Measurements from ENCODE around the gene CHST14. TPM values are rescaled to one million over a fixed set of nuclear protein-coding genes. Genes with fewer than 3 reads are reported as not detected.

CHST14 gene
- total RNA-seq, 1 experiment from 2014 or later = 15.2 TPM

DNA sequence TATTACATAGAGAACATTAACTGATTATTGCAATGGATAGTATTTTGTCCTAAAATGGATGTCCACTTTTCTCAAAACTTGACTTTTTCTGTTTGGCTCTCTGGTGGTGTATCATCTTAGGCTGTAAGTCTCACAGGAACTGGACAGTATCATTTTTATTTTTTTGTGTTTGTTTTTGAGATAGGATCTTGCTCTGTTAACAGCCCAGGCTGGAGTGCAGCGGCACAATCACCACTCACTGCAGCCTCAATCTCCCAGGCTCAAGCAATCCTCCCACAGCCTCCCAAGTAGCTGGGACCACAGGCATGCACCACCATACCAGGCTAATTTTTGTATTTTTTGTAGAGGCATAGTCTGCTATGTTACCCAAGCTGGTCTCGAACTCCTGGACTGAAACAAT lies 13.1 kb downstream of the CHST14 start:
- H3K4me3 ChIP-seq (ENCODE audit: insufficient read depth, low read depth, low read length) = no peak overlapping the region
- no peaks in the 10 kb centered on the region; the same call in 1 of the 2 replicates for H3K27me3 ChIP-seq (ENCODE audit: control insufficient read depth, insufficient read depth, low read length)
- DNase-seq = no peak
- no peaks in the 10 kb centered on the region for H3K36me3 ChIP-seq (replicated peaks; ENCODE audit: control insufficient read depth, insufficient read depth, low read length)

DNA sequence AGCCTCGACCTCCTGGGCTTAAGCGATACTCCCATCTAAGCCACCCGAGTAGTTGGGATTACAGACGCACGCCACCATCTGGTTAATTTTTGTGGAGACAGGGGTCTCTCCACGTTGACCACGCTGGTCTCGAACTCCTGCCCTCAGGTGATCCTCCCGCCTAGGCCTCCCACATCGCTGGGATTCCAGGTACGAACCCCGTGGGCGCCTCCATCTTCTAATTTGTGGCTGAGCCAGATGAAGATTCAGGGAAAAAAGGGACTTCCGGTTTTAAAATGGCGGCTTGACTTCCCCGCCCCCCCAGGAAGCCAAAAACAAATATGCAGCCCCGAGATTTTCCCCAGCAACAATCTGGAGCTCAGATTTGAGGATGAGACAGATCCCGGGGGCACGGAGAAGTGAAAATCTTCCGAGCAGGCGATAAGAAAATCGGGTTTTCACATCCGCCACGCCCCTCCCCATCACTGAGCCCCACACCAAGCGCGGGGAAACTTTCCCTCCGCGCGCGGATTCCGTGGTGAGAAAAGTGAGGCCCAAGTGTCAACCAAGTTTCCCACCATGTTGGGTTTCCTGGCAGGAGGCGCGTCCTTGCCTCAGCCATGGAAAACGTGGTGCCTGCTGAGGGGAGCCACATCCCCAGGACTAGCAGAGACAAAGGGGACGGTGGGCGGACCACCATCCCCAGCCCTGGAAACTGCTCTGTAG lies 15.4 kb downstream of the CHST14 start:
- DNase-seq = no peak
- H3K4me3 ChIP-seq (ENCODE audit: insufficient read depth, low read depth, low read length) = no peak overlapping the region
- no peaks in the 10 kb centered on the region for H3K36me3 ChIP-seq (replicated peaks; ENCODE audit: control insufficient read depth, insufficient read depth, low read length)
- H3K27me3 ChIP-seq (ENCODE audit: control insufficient read depth, insufficient read depth, low read length) = no peaks in the 10 kb centered on the region; the same call in 1 of the 2 replicates

DNA sequence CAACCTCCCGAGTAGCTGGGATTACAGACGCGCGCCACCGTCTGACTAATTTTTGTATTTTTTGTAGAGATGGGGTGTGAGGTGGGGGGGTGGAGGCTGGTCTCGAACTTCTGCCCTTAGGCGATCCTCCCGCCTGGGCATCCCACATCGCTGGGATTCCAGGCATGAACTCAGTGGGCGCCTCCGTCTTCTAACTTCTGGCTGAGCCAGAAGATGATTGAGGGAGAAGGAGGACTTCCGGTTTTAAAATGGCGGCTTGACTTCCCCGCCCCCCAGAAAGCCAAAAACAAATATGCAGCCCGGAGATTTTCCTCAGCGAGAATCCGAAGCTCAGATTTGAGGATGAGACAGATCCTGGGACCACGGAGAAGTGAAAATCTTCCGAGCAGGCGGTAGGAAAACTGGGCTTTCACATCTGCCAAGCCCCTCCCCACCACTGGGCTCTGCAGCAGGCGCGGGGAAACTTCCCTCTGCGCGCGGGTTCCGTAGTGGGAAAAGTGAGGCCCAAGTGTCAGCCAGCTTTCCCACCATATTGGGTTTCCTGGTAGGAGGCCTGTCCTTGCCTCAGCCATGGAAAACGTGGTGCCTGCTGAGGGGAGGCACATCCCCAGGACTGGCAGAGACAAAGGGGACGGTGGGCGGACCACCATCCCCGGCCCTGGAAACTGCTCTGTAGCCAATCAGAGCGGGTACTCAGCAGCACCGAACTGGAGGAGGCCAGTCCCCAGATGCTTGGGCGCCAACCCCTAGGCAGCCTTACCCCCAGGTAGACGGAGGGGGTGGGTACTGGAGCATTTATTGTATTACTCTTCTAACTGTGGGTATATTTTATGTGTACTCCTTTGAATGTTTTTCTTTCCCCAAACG lies 17.3 kb downstream of the CHST14 start:
- no peak overlapping the region for H3K4me3 ChIP-seq (ENCODE audit: insufficient read depth, low read depth, low read length)
- no peaks in the 10 kb centered on the region; the same call in 1 of the 2 replicates for H3K27me3 ChIP-seq (ENCODE audit: control insufficient read depth, insufficient read depth, low read length)
- DNase-seq = no peak
- no peaks in the 10 kb centered on the region for H3K36me3 ChIP-seq (replicated peaks; ENCODE audit: control insufficient read depth, insufficient read depth, low read length)

DNA sequence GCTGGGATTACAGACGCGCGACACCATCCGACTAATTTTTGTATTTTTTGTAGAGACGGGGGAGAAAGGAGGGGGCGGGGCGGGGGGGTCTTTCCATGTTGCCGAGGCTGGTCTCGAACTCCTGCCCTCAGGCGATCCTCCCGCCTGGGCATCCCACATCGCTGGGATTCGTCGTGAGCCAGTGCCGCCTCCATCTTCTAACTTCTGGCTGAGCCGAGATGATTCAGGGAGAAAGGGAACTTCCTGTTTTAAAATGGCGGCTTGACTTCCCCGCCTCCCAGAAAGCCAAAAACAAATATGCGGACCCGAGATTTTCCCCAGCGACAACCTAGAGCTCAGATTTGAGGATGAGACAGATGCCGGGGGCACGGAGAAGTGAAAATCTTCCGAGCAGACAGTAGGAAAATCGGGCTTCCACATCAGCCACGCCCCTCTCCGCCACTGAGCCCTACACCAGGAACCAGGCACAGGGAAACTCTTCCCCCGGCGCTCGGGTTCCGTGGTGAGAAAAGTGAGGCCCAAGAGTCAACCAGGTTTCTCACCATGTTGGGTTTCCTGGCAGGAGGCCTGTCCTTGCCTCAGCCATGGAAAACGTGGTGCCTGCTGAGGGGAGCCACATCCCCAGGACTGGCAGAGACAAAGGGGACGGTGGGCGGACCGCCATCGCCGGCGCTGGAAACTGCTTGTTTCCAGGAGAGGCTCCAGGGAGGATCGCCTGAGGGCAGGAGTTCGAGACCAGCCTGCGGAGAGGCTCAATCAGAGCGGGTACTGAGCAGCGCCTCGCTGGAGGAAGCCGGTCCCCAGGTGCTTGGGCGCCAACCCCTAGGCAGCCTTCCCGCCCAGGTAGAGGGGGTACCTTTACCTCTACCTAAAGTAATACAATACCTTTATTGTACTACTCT lies 18.7 kb downstream of the CHST14 start:
- no peaks in the 10 kb centered on the region for H3K36me3 ChIP-seq (replicated peaks; ENCODE audit: control insufficient read depth, insufficient read depth, low read length)
- H3K4me3 ChIP-seq (ENCODE audit: insufficient read depth, low read depth, low read length) = no peak overlapping the region
- no peaks in the 10 kb centered on the region; the same call in 1 of the 2 replicates for H3K27me3 ChIP-seq (ENCODE audit: control insufficient read depth, insufficient read depth, low read length)
- DNase-seq = no peak

DNA sequence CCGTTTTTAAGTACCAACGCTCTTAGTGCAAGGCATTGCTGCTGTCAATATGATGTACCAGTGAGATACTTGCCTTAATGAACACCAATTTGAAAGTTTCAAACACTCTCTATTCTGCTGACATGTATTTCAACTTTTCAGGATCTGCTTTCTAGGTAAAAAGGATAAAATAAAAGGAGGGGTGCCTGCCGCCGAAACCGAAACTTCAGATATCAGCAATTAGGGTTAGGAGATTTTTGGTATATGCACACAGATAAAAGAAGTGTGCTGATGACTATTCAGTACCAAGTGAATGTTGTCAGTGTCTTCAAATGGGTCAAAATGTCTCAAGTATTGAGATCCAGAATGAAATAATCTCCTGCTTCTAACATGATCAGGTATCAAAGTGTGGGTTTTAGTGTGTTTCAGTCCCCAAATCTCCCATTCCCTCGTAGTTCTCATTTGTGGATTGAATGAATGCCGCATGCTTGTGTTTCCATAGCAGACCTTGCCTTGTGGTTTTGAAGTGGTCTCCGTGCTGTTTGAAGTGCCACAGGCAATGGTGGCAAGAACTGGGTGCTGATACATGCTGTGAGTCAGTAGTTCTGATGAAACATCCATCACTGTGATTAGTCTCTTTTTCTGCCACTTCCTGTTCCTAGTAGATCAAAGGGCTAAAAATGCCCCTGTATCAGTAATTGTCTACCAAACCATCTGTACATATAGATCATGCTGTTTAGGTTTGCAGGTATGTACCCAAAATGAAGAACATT lies 22.5 kb downstream of the CHST14 start:
- no peaks in the 10 kb centered on the region for H3K36me3 ChIP-seq (replicated peaks; ENCODE audit: control insufficient read depth, insufficient read depth, low read length)
- no peaks in the 10 kb centered on the region for H3K27me3 ChIP-seq (ENCODE audit: control insufficient read depth, insufficient read depth, low read length)
- no peak overlapping the region for H3K4me3 ChIP-seq (ENCODE audit: insufficient read depth, low read depth, low read length)
- no peak for DNase-seq

DNA sequence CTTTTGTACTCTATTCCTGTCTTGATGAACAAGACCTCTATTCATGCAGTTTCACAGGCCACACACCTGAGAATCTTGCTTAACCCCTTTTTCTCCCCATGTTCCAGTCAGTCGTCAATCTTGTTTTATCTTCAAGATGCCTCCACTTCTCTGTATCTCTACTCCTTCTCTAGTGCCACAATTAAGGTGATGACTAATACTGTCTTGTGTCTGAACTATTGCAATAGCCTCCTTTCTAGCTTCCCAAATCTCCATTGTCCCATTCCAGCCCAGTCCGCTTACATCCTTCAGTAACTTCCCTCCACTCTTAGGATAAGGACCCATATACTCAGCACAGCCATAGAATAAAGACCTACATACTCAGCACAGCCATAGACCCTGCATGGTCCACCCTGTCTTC lies 24.7 kb downstream of the CHST14 start:
- DNase-seq = no peak
- Histone ChIP-seq H3K4me3 (ENCODE audit: insufficient read depth, low read depth, low read length) (no peak overlapping the region), H3K36me3 (replicated peaks; ENCODE audit: control insufficient read depth, insufficient read depth, low read length) (no peaks in the 10 kb centered on the region), H3K27me3 (ENCODE audit: control insufficient read depth, insufficient read depth, low read length) (no peaks in the 10 kb centered on the region)

DNA sequence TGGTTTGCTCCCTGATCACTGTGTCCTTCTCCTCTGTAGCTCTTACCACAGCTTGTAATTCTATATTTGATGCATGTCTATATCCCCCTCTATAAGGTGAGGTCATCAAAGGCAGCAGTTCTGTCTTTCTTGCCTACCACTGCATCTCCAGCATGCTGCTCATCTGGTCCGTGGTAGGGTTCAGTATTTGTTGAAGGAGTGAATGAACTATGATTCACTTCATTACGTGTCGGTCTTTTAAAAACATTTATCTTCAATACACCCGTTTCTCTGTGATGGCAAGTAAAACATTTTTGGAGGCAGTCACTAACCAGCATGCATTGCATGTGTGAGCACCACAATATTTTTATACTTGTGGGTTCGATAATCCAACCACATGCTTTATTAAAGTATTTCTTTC lies 27.6 kb downstream of the CHST14 start:
- no peak for DNase-seq
- Histone ChIP-seq H3K36me3 (replicated peaks; ENCODE audit: control insufficient read depth, insufficient read depth, low read length) (no peaks in the 10 kb centered on the region), H3K4me3 (ENCODE audit: insufficient read depth, low read depth, low read length) (no peak overlapping the region), H3K27me3 (ENCODE audit: control insufficient read depth, insufficient read depth, low read length) (no peaks in the 10 kb centered on the region)

DNA sequence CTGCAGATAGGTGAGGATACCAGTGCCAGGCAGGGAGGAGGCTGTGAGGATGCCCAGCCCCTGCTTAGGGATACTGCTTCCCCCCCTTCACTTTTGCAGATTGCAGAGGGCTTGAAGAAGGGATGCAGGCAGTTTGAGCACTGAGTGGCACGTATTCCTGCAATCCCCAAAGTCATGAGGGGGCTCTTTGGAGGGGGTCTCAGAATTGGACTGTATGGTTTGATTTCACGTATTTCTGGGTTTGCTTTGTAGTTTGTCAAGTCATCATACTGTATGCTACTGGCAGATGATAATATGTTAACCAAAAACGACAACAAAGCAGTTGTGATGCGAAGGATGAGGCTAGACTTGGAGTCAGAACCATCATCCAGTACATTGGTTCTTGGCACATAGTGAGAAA lies 28.1 kb downstream of the CHST14 start:
- no peak for DNase-seq
- no peaks in the 10 kb centered on the region for H3K27me3 ChIP-seq (ENCODE audit: control insufficient read depth, insufficient read depth, low read length)
- no peaks in the 10 kb centered on the region for H3K36me3 ChIP-seq (replicated peaks; ENCODE audit: control insufficient read depth, insufficient read depth, low read length)
- H3K4me3 ChIP-seq (ENCODE audit: insufficient read depth, low read depth, low read length) = no peak overlapping the region

DNA sequence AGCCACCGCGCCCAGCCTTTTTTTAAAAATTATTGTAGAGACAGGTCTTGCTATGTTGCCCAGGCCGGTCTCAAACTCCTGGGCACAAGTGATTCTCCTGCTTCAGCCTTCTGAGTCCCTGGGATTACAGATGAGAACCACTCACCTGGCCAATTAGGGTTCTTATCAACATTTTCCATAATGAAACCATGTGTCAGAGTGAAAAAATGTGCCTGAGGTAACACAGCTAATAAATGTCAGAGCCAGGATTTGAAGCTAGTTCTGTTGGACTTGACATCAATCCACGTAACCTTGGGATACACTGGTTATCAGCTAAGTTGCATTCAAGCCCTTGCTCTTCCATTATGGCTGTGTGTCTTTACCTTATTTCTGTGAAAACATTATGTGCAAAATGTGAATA lies 29.1 kb downstream of the CHST14 start:
- DNase-seq = no peak
- H3K36me3 ChIP-seq (replicated peaks; ENCODE audit: control insufficient read depth, insufficient read depth, low read length) = no peaks in the 10 kb centered on the region
- no peaks in the 10 kb centered on the region for H3K27me3 ChIP-seq (ENCODE audit: control insufficient read depth, insufficient read depth, low read length)
- H3K4me3 ChIP-seq (ENCODE audit: insufficient read depth, low read depth, low read length) = no peak overlapping the region

DNA sequence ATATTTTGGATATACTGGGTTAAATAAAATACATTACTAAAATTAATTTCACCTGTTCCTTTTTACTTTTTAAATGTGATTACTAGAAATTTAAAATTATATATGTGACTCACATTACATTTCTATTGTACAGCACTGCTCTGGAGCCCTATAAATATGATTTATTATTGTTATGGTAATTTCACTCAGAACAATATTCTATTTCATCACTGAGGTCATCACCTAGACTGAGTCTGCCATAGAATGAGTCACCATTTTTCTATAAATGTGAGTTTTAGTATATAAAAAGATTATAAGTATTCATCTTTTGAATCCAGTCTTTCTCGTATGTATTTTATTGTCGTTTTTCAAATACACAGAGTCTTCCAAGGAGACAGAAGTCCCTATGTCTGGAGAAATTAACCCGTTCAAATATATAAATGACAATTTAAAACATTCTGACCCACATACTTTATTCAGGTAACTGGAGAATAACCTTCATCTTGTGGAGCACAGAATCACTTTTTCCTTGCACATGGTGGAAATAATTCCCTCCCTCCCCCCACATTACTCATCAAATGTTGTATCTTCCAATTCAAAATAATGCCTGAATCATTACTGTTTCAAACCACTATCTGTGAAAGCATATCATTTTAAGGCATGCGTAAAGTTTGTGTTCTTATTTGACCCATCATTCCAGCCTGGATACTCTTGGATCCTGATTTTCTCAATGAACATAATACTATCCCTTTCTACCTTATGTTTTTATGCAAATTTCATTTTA lies 30.0 kb downstream of the CHST14 start:
- H3K36me3 ChIP-seq (replicated peaks; ENCODE audit: control insufficient read depth, insufficient read depth, low read length) = no peaks in the 10 kb centered on the region
- H3K27me3 ChIP-seq (ENCODE audit: control insufficient read depth, insufficient read depth, low read length) = no peaks in the 10 kb centered on the region
- DNase-seq = no peak
- H3K4me3 ChIP-seq (ENCODE audit: insufficient read depth, low read depth, low read length) = no peak overlapping the region

DNA sequence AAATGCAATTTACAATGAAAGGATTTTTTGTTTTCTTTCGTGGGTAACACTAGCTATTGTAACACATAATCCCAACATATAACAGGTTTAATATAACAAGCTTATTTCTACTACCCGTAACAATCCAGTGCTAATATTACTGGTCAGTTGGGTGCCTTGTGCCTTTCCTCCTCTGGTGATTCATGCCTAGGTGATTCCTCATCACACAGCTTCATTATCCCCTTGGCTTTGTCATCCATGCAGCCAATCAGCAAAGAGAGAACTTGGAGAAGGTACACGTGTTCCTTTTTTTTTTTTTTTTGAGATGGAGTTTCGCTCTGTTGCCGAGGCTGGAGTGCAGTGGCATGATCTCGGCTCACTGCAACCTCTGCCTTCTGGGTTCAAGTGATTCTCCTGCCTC lies 30.7 kb downstream of the CHST14 start:
- DNase-seq = peak; percentile 48
- Histone ChIP-seq H3K27me3 (ENCODE audit: control insufficient read depth, insufficient read depth, low read length) (no peaks in the 10 kb centered on the region), H3K4me3 (ENCODE audit: insufficient read depth, low read depth, low read length) (no peak overlapping the region)

DNA sequence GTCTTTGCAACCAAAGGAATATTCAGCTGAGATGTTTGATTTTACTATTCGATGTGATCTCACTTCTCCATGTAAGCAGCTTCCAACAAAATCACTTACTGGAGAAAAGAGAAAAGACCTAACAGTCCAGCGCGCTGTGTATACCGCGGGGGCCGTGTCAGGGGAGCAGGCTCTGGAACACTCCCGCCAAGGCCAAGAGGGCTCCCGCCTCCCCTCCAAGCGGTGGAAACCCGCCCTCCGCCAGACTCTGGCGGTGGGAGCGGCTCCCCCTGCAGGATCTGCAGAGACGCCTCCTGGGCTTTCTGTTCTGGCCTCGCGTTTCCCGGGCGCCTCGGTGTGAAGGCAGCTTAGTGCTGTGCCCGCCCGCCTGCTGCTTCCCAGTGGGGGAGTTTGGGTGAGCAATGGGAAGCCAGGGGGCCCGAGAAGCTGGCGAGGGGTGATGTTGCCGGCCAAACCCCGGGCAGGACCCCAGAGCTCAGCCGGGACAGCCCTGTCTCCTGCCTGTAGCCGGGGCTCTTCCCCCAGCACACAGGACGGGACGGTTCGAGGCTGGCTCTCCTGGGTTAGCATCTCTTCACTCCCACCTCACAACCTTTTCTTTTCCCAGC lies 36.3 kb downstream of the CHST14 start:
- peak overlapping the region; percentile 27 for H3K4me3 ChIP-seq (ENCODE audit: insufficient read depth, low read depth, low read length)
- peak; percentile 95 for DNase-seq
- peaks cover 19% of the 10 kb centered on the region for H3K27me3 ChIP-seq (ENCODE audit: control insufficient read depth, insufficient read depth, low read length)
- H3K36me3 ChIP-seq (replicated peaks; ENCODE audit: control insufficient read depth, insufficient read depth, low read length) = no peaks in the 10 kb centered on the region

More for the DNA sequence above, 30.7 kb downstream of the CHST14 start:
- no peaks in the 10 kb centered on the region for H3K36me3 ChIP-seq (replicated peaks; ENCODE audit: control insufficient read depth, insufficient read depth, low read length)

DNA sequence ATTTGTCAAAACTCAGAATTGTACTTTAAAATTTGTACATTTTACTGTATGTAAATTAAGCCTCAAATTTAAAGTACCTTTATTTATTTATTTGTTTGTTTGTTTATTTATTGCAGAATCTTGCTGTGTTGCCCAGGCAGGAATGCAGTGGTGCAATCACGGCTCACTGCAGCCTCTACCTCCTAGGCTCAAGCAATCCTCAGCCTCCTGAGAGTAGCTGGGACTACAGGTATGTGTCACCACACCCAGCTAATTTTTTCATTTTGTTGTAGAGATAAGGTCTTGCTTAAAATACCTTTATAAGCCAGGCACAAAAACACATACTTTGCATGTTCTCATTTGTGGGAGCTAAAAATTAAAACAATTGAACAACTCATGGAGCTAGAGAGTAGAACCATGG lies 37.4 kb downstream of the CHST14 start:
- H3K4me3 ChIP-seq (ENCODE audit: insufficient read depth, low read depth, low read length) = no peak overlapping the region
- H3K36me3 ChIP-seq (replicated peaks; ENCODE audit: control insufficient read depth, insufficient read depth, low read length) = no peaks in the 10 kb centered on the region
- no peak for DNase-seq
- H3K27me3 ChIP-seq (ENCODE audit: control insufficient read depth, insufficient read depth, low read length) = peaks cover 27% of the 10 kb centered on the region

Data from H7 (cell line).